Ureter (tissue), 1 donor: ENCODE data around the gene PIEZO1. TPM values are rescaled to one million over a fixed set of nuclear protein-coding genes. Genes with fewer than 3 reads are reported as not detected.

Experiments
- DNase-seq: peaks from one replicate; pipeline ENCODE4 v3.0.0-alpha.2; 2020; ENCODE audit warnings: low spot score
- total RNA-seq: library from RNA; stranded (reverse); gene quantifications from one replicate; pipeline ENCODE4 v1.2.4, GENCODE V29; 2023
- donor health status: DM: yes; HTN: yes; CAD: no.

PIEZO1 gene
- total RNA-seq, 1 donor from 2014 or later: 144 TPM

DNA sequence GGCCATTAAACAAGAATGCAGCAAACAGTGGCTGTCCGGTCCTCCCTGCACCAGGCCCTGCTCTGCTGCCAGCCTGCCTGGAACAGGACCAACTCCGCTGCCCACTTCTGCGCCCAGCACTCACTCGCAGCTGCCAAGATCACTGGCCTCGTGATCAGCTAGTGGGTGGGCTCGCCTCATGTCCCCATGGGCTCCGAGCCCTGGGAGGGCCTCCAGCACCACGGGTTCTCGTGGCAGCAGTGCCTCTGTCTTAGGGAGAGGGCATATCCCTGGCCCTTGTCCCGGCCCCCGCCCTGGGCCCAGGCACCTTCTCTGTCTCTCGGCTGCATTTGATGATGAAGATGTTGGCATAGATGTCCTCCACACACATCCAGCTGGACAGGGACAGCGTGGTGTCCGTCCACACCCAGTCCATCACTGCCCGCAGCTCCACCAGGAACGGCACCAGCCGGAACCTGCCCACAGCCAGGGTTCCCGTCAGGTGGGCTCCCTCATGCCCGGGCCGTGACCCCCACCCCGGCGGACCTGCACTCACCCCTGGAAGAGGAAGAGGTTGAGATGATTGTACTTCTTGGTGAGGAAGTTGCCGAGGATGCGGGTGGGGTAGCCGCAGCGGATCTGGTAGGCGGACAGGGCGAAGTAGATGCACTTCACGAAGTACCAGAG lies 65.6 kb downstream of the PIEZO1 start:
- no peak for DNase-seq

DNA sequence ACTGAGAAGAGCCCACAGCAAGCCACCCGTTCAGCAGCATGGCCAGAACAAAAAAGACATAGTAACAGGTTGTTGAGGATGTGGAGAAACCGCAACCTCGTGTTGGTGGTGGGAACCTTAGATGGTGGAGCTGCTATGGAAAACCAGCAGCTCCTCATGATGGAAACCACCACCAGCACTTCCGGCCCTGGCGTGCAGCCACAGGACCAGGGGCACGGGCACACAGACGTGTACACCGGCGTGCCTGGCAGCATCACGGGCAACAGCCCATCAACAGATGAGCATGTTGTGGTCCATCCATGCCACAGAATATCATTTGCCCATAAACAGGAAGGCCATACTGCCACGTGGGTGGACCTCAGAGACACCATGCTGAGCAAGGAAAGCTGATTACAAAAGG lies 66.8 kb downstream of the PIEZO1 start:
- no peak for DNase-seq

DNA sequence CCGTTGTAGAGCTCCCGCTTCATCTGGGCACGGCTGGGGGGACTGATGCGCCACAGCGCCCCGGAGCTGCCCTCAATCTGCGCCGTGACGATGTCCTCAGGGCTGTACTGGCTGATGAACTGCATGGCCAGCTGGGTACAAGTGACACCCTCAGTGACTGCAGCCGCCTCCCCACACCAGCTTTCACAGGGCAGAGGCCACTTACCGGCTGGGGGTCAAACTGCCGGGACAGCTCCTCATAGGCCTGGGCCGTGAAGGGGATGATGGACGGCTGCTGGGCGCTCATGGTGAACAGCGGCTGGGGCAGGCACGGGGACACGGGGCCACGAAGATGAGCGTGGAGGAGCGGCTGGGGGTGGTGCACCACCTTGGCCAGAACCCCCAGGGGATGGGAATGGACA lies 68.4 kb downstream of the PIEZO1 start:
- no peak for DNase-seq

DNA sequence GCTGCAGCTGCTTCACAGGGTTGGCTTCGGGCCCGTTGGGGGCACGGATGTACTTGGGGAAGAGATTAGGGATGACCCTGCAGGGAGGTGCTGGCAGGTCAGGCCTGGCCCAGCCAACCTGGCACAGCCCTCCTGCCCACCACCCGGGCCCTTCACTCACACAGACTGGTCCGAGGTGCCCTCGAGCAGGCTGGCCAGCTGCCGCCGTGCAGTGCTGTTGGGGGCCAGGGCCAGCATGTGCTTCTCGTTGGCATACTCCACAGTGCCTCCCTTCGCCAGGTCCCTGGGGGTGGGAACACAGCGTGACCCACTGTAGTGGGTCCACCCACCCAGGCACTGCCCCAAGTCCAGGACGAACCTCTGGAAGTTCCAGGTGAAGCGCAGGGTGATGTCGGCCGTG lies 68.8 kb downstream of the PIEZO1 start:
- DNase-seq: no peak

DNA sequence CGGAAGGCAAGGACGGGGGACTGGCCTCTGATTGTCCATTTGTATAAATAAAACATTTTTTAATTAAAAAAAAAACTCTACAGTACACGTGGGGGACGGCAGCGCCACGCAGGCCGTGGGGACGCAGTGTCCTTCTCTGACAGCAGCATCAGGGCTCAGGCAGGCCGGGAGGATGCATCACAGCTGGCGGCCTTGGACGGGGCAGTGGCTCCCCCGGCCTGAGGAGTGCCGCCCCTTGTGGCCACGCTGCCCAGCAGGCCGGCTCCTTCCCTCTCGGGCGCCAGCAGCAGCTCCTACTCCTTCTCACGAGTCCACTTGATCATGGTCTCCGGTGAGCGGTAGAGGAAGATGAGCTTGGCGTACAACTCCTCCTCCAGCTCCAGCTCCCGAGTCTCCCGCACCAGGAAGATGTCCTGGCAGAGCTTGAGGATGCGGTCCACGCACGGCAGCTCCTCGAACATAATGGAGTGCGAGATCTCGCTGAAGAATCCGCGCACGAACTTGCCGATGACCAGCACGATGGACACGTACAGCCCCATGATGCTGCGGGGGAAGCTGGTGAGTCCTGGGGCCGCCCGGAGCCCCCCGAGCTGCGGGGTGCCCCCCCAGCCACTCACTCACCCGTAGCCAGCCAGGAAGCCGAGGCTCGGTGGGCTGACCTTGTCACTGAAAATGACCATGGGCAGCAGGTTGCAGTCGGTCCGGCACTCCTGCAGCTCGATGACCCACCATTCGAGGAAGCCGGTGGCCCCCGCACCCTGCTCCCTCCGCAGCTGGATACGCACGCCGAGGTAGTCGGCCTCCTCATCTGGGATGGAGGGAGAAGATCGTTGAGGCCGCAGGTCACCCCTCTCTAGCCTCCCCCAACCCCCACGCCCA lies 69.5 kb downstream of the PIEZO1 start:
- no peak for DNase-seq

DNA sequence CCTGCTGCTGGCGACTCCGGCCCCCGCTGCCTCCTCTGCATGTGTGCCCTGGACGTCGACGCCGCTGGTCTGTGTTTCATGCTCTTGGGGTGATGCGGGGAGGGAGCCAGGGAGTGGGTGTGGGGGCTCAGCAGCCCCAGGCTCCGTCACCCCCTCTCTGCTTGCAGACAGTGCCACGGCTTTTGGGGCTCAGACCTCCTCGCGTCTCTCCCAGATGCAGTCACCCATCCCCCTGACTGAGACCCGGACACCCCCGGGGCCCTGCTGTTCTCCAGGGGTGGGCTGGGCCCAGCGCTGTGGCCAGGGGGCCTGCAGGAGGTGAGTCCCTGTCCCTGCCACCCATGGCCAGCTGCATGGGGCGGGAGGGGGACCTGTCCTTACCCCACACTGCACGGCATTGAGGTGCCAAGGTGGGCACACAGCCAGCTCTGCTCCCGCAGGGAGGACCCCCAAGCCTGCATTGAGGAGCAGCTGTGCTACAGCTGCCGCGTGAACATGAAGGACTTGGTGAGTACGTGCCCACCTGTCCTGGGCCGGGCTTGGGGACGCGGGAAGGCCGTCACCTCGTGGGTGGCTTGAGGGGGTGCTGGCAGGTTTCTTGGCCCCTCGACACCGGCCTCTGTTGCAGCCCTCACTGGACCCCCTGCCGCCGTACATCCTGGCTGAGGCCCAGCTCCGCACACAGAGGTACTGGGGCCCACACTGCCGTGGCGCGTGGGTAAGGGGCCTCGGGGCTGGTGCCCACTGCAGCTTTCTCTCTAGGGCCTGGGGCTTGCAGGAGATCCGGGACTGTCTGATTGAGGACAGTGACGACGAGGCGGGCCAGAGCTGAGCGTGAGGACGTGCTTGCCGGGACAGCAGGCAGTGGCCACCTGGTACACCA lies 70.4 kb downstream of the PIEZO1 start:
- no peak for DNase-seq

DNA sequence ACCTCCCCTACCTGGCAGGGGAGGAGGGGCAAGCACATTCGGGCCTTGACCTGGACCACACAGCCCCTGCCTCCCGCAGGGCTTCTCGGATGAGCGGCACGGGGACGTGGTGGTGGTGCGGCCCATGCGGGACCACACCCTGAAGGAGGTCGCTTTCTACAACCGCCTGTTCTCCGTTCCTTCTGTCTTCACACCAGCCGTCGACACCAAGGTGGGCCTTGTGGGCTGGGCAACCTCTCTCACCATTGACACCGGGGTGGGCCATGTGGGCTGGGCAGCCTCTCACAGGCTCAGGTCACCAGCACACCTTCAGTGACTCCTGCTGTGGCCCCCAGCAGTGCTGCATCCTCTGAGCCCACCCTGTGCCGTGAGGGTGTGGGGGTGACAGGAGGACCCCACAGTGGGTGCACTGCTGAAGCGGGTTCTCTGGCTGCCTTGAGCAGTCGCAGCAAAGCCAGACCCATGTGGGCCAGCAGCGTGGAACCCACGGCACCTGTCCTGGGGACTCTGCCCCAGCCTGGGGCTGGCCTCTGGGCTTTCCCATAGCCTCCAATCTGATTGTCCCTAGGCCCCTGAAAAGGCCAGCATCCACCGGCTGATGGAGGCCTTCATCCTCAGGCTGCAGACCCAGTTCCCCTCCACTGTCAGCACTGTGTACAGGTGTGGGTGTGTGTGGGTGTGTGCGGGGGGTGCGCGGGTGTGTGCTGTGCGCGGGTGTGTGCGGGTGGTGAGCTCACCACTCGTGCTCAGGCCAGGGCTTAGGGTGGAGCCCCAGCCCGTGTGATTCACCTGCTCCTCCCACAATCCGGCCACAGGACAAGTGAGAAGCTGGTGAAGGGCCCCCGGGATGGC lies 71.2 kb downstream of the PIEZO1 start:
- no peak for DNase-seq

DNA sequence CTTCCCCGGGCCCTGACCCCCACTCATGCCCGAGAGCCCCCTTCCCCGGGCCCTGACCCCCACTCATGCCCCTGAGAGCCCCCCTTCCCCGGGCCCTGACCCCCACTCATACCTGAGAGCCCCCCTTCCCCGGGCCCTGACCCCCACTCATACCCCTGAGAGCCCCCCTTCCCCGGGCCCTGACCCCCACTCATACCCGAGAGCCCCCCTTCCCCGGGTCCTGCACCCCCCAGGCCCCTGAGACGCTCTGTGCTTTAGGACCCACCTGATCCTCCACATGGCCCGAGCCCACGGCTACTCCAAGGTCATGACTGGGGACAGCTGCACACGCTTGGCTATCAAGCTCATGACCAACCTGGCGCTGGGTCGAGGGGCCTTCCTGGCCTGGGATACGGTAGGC lies 72.0 kb downstream of the PIEZO1 start:
- DNase-seq: no peak

DNA sequence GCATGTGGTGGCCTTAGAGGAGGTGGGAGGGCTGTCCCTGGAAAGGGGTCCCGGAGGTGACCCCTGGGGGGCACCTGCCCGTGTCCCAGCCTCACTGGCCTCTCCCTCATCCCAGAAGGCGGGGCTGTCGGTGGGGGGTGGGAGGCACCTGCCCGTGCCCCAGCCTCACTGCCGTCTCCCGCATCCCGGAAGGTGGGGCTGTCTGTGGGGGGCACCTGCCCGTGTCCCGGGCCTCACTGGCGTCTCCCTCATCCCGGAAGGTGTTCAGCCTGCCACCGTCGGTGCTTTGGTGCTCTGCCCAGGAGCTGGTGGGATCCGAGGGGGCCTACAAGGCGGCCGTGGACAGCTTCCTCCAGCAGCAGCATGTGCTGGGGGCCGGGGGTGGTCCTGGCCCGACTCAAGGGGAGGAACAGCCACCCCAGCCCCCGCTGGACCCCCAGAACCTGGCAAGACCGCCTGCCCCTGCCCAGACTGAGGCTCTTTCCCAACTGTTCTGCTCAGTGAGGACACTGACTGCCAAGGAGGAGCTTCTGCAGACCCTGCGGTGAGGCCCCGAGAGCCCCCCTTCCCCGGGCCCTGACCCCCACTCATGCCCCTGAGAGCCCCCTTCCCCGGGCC lies 72.5 kb downstream of the PIEZO1 start:
- DNase-seq: no peak

DNA sequence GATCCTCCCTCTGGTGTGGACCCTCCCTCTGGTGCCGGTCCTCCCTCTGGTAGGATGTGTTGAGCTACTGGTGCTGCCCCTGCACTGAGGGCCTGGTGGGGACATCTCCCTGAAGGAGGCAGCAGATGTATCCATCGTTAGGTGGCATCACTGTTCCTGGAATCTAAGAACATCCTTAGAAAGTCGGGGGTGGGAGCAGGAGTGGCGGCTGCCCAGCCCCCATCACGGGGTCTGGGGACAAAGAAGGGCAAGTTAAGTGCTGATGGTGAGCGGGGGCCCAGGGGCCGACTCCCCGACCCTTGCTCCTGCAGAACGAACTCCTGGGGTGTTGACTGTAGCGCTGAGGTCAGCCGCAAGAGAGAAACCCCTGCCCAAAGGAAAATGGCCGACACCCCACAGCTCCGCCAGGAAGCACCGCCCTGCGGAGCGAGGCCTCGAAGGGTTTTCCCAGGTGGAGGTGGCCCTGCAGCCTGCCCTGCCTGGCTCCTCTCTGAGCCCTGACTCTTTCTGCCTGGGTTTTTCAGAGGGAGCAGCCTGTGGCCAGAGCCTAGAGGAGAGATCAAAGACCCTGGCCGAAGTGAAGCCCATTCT lies 73.2 kb downstream of the PIEZO1 start:
- no peak for DNase-seq

DNA sequence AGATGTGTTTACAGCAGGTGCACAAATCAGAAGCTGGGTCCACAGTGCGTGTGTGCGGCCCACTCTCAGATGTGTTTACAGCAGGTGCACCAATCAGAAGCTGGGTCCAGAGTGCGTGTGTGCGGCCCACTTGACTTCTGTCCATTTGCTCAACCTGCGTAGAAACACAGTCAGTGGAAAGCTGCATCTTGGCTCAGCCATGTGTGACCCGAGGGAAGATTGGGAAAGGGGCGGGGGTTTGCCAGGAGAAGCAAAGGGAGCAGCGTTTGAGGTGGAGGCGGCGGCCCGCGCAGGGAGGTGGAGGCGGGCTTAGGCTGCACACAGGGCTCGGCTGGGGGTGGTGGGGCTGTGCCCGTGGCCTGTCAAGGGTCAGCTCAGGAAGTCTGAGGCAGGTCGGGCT lies 74.5 kb downstream of the PIEZO1 start:
- DNase-seq: no peak

DNA sequence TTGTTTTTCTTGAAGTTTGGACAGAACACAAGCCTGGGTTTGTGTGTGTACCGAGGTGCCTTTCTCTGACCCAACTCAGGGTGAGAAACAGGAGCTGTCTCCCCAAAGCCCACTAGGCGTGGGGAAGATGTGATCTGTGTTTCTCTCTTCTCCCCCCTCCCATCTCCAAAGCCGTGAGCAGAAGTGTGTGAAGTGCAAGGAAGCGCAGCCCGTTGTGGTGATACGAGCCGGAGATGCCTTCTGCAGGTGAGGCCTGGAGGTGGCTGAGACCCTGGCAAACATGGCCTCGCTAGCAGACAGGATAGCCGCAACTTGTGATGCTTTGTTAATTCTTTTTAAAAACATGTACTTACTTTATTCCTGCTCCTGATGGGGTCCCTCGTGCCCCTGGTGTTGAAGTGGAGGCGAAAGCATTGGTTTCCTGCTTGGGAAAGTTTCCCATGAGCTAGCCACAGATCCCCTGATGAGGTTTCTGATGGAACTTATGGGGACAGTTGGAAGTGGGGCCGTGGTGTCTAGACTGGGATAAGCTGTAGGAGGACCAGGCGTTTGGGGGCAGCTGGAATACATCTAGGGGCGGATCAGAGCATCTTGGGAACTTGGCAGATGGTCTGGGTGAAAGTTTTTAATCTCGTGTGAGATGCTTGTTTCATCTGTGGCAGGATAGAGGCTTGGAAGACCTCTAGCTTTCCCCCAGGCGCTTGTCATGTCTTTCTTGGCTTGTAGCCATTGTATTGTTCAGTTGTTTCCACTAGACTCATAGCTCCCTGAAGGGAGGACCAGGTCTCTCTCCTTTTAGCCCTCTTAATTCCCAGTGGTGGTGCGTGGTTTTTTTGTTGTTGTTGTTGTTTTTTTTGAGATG lies 77.8 kb downstream of the PIEZO1 start:
- DNase-seq: no peak

DNA sequence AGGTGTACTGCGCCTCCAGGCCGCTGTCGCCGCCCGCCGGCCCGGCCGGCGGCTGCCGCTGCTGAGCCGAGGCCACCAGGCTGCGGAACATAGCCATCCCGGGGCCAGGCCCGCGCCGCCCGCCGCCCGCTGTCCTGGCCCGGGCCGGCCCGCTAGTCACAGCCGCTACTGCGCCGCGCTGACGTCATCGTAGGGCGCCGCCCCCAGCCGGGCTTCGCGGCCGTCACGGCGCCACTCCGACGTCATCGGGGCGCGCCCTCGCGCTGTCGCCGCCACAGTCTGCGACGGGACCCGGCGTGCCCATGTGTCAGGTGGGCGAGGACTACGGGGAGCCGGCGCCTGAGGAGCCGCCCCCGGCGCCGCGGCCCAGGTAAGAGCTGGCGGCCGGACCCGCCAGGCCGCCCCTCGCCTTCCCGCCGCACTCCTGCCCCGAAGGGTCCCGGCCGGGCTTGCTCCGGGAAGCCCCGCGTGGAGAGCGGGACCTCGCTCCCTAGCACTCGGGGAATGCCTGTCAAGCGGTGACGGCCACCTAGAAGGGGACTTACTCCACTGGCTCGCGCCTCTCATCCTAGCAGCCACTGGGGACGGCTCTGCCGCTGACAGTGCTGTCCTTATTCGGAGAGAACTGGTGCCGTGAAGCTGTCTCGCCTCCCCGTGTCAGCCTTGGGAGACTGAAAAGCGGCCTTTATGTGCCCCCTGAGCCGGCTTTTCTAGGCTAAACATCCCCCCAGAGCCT lies 78.6 kb downstream of the PIEZO1 start, which contains the start of the genes CTU2 and RNF166:
Gene CTU2 (plus strand): TSS at position 275 of the 736 bp plus-strand sequence. CDS start 28 bp downstream, at position 303.
Gene RNF166 (minus strand): TSS at position 180 of the 736 bp plus-strand sequence. CDS start 83 bp downstream, at position 97.
- peak; percentile 89 for DNase-seq

DNA sequence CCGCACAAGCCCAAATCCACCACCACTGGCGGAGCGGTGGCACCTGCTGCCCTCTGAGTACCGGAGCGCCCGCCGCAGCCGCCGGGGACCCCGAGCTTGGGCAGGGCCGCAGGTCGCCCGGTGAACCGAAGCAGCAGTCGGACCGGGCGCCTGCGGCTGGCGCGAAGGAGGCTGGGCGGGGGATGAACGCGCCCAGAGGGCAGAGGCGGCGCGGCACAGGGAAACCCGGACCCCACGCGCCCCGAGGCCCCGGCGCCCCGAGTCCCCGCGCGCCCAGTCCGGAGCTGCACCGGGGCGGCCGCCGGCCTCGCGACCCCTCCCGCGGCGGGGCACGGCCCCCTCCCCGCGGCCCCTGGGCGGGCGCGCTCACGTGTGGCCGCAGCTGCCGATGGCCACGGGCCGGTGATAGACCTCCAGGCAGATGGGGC lies 79.2 kb downstream of the PIEZO1 start:
- DNase-seq: no peak

DNA sequence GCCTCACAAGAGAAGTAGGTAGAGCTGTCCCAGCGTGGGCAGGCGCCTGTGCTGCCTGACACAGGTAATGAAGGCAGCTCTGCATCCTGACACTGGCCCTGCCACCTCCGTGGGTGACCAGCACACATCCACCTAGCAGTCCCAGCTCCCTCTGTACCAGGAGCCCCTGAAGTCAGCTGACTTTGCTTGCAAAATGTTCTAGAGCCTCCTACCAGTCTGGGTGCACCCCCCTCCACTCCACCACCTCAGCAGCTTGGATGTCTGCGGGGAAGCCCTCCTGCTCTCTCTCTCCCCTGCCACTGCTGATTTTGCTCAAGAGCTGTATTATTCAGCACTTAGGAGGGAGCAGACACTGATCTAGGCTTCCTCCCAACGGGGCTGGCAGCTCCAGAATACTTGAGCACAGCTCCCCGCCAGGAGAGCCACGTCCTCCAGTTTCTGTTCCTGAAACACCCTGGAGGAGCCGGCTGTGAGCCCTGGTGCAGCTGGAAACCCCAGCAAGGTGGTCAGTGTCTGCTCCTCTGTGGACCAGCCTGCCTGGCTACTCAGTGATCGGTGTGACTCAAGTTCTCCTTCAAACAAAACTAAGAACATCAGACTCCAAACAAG lies 79.8 kb downstream of the PIEZO1 start:
- no peak for DNase-seq

DNA sequence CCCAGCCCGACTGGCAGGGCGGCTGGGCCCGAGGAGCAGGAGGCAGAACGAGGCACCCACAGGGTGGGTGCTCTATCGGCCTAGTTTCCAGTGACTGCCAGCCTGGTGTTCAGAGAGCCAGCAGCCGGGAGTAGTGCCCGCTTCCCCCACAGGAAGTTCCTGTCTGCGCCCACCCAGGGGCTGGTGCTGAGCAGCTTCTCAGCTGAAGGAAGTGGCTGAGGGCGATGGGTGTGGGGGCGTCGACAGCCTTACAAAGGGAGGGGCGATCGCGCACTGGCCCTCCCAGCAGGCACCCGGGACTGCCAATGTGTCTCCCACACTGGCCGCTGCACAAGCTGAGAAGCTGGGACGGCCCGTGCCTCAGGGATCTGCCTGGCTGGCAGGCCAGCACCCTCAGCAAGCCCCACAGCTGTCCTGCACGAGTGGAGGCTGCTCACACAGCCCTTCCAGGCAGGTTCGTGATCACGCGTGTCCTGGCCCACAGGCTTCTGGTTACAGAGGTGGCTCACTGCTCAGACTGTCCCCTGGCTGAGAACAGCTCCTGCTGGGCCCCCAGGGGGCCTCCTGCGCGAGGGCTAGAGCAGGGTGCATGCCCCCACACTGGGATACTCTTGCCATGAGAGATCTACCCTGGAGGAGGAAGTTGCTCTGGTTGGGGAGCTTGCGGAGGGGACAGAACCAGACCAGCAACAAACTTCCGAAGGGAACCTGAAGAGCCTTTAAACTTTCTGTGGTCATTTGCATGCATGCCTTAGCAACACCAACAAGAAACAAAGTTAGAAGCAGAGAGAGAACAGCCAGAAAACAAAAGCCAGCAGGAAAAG lies 81.3 kb downstream of the PIEZO1 start:
- no peak for DNase-seq
